HG03196 (cell line): ENCODE data around the gene TRANK1.
"Not testable (repeated sequence)": the region's sequence is repeated elsewhere in the genome, so short reads cannot be mapped to it uniquely, and the experiment has no call there.

ENCODE experiments used
- ATAC-seq: cut with Tn5 transposase; IDR thresholded peaks from one replicate; pipeline ENCODE4 v1.9.1; 2021; ENCODE audit not compliant: unreplicated experiment

Gene TRANK1

GRCh38 chr3:36920884-36921567 is 23.8 kb downstream of the TRANK1 start:
- ATAC-seq = no peak

DNA sequence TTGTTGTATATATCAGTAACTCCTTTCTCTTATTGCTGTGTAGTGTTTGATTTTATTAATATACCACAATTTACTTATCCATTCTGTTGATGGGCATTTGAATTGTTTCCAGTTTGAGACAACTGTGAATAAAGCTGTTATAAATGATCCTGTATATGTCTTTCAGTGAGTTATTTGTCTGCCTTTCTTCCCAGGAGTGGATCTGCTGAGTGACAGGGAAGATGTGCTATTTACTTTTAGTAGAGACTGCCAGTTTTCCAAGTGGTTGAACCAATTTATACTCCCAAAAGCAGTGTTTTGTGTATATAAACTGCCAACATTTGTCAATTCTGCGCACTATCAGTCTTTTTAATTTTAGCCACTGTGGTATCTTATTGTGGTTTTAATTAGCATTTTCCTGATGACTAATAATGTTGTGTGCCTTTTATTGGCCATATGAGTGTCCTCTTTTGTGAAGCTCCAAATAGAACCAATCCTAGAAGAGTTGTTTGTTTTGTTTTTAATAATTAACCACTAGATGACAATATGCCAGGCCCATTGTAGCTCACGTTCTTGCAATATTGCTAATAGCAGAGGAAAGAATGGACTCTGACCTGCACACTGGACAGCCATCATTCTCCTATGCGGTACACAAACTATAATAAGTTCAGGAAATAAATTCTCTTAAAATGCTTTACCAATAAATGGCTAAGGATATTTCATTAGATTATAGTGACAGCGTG is 25.3 kb downstream of the TRANK1 start:
- ATAC-seq = no peak

DNA sequence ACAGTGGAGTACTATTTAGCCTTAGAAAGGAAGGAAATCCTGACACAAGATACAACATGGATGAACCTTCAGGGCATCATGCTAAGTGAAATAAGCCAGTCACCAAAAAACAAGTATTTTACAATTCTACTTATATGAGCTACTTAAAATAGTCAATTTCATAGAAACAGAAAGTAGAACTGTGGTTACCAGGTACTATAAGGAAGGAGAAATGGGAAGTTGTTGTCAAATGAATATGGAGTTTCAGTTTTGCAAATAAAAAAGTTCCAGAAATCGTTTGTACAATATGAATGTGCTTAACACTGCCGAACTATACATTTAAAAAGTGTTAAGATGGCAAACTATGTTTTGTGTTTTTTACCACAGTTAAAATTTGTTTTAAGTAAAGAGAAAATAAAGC is 26.8 kb downstream of the TRANK1 start:
- ATAC-seq = peak; percentile 74

- ATAC-seq = peak; percentile 94
These were observed 32.7 kb downstream of the TRANK1 start for GRCh38 chr3:36911990-36912804.

- no peak for ATAC-seq
These were observed 35.2 kb downstream of the TRANK1 start for GRCh38 chr3:36909666-36910065.

DNA sequence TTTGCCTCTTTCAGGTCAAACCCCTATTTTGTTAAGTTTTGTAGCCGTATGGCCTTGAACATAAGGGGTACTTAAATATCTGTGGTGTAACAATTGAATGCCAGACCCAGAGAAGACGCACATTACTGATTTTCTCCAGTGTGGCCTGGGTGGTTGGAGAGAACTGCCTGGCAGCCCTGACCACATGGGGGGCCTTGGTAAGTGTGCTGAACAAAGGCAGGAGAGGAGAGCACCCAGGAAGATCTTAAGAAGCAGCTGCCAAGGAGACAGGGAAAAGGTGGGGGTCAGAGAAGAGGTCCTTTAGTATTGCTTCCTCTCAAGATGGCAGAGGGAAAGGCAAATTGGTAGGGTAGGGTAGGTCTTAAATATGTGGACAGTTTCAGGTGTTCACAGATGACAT is 35.7 kb downstream of the TRANK1 start:
- ATAC-seq = no peak

DNA sequence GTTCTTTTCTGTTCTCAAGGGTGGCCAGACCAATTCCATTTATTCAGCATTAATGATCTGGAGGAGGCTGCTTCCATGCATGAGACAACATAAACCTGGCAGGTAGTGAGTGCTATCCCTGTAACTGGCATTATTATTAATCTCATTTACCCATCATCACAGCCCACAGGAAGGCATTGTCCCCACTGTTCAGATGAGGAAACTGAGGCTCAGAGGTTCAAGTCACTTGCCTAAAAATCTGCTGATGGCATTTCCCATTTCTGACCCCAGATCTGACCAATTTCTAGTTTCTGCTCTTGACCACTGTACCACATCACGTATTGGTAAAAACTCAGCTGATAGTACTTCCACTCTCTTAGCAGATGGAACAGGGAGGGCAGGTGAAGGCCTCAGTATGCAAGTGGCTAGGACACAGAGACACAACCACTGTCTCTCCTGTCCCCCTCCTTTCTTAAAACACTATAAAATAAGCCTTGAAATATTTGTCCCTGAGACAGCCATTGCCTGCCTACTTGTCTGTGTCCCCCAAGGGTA is 36.1 kb downstream of the TRANK1 start:
- no peak for ATAC-seq

DNA sequence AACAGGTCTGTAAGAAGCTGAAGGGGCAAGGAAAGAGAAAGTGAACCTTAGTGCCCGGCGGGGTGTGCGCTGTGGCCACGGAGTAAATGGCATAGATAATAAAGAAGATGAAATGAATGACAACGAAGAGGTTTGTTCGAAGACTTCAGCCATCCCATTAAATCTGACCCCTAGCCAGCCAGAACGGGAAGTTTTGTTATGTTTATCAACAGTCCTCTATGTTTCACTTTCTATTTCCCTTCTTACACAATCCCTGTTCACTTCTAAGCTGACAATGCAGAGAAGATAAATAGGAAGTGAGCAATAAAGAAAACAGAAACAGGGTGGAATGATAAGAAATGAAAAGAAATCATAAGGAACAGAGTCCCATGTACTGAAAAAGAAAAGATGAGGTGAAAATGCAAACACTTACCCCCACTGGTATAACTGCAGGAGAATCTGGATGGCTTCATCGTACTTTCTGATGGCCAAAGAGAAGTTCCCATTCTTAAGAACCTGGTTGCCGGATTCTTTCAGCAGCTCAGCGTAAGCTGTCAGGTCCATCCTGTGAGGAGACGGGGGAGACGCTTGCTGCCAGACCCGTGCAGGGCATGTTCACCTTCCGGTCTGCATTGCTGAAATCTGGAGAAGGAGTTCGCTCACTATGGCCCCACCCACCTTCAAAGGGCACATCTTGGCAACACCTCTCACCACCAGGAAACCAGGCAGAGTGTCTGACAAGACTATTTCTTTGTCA is 36.8 kb downstream of the TRANK1 start:
- peak; percentile 24 for ATAC-seq

DNA sequence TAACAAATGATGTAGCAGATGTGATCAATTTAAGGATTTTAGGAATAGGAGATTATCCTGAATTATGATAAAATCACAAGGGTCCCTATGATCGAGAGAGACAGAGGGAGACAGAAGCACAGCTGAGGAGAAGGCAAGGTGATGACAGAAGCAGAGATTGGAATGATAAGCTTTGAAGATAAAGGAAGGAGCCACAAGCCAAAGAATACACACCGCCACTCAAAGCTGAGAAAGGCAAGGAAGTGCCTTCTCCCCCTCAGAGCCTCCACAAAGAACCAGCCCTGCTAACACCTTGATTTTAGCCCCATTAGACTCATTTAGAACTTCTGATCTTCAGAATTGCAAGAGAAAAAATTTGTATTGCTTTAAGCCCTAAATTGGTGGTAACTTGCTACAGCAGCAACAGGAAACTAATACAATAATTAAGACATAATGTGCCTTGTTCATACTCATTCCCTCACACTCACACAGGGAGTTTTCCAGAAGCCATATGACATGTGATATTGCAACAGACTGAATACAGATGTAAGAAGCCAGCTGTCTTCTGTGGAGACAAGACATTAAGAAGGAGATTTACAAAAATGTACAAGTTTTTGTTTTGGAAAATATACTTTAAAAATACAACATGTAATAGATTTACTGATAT is 38.2 kb downstream of the TRANK1 start:
- no peak for ATAC-seq

DNA sequence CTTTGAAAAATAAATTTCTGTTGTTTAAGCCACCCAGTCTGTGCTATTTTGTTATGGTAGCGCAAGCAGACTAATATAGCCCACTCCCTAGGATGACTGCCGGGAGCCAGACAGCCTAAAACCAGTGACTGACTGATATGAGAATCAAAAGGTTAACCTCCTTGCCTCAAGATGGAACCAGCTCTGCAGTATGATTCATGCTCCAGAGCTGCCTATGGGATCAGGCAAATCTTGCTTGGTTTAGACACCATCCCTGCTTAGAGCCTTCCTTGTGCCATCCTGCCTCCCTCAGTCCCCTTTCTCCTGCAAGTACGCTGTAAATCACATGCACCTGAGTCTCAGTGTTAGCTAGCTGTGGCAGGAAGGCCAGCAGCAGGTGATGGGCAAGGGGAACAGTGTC is 39.3 kb downstream of the TRANK1 start:
- ATAC-seq = no peak

- ATAC-seq = no peak
These were observed 40.2 kb downstream of the TRANK1 start for GRCh38 chr3:36904641-36905040.

DNA sequence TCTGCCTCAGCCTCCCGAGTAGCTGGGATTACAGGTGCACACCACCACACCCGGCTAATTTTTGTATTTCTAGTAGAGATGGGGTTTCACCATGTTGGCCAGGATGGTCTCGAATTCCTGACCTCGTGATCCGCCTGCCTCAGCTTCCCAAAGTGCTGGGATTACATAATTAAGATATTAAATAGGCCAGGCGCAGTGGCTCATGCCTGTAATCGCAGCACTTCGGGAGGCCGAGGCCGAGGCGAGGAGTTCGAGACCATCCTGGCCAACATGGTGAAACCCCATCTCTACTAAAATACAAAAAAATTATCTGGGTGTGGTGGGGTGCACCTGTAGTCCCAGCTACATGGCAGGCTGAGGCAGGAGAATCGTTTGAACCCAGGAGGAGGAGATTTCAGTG is 40.8 kb downstream of the TRANK1 start:
- not testable (repeated sequence) for ATAC-seq

- ATAC-seq = no peak
These were observed 41.6 kb downstream of the TRANK1 start for GRCh38 chr3:36903119-36903882.

DNA sequence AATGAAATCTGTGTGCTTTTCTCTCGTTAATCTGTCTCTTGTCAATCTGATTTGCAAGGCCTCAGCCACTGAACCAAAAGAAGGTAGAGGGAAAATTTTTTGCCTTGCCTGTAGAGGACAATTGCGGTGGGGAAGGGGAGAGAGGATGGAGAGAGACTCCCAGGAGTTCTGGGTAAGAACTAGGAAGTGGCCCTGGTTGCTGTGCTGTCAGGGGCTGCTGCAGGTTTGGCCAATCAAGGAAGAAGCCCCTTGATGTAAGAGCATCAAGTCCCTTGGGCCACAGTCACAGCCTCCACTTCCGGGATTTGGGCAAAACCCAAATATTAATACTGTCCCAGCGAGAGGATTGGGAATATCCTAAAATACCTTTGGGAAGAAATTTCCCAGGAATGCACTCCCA is 43.3 kb downstream of the TRANK1 start:
- ATAC-seq = no peak

DNA sequence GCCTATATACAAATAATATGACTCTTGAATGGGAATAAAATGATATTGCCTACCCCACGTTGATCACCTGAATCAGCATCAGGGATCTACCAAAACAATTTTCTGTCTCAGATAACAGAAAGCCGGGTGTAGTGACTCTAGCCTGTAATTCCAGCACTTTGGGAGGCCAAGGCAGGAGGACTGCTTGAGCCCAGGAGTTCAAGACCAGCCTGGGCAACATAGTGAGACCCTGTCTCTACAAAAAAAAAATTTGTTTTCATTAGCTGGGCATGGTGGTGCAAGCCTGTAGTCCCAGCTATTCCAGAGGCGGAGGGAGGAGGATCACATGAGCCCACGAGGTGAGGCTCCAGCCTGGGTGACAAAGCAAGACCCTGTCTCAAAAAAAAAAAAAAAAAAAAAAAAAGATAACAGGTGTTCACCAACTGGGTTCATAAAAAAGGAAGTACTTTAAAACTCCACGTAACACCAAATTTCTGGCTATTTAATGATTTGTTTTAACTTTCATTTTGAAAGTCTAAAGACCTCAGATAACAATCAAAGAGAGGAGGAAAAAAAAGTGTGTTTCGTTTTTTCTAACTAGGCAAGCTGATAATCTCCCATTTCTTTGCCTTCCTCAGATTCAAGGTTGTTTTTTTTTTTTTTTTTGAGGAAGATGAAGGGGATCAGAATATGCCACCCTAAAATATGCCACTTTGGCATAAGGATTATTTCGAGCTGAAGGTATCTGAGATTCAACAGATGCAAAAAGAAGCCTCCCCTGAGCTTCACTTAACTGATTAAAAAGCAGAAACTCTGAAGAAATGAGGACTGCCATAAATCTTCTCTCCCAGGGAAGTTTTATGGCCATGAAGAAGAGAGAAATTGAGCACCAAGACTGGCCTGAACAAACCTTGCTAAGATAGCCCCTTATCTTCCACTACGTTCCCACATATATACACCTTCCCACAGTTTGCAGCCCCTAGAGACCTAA is 44.1 kb downstream of the TRANK1 start:
- no peak for ATAC-seq

DNA sequence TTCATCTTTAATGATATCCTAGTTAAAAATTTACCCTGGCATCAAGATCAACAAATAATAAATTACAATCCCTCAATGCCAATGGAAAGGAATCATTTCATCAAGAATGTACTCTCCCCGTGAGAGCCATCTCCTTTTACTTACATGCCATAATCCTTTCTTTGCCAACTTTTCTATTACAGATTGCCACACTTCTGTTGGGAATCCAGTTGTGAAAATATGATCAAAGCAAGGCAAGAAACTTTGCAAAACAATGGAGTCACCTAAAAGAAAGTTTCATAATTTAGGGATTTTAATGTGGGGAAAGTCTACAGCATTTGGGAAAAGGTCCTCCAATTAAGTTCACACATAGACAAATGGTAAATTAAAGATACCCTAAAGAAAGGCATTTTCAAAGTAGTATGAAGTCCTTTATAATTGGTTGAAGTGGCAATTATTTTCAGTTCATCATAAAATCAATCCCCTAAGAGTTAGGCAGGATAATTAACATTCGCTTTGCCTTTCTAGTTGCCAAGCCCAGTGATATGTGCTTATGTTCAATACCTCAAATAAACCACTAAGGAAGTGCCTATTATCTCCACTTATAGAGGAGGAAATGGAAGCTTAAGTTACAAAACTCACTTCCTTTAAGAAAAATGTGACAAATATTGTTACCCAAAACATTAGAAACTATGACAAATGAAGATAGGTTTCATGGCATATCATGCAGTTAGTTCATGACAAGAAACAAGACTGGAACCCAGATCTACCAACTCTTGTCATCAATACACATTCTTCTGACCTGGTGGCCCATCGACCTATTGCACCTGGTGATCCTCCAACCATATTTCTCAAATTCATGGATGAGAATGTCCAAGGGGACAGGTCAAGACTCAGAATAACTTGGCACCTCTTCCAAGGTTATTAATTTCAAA is 49.1 kb downstream of the TRANK1 start:
- no peak for ATAC-seq

- no peak for ATAC-seq
These were observed 49.9 kb downstream of the TRANK1 start for GRCh38 chr3:36894914-36895313.
